ENCODE measurements around the gene TTC39A.

GRCh38 chr1:51287966-51288365 lies 42.4 kb downstream of the TTC39A start:
- TF ChIP-seq, protein P1, sequence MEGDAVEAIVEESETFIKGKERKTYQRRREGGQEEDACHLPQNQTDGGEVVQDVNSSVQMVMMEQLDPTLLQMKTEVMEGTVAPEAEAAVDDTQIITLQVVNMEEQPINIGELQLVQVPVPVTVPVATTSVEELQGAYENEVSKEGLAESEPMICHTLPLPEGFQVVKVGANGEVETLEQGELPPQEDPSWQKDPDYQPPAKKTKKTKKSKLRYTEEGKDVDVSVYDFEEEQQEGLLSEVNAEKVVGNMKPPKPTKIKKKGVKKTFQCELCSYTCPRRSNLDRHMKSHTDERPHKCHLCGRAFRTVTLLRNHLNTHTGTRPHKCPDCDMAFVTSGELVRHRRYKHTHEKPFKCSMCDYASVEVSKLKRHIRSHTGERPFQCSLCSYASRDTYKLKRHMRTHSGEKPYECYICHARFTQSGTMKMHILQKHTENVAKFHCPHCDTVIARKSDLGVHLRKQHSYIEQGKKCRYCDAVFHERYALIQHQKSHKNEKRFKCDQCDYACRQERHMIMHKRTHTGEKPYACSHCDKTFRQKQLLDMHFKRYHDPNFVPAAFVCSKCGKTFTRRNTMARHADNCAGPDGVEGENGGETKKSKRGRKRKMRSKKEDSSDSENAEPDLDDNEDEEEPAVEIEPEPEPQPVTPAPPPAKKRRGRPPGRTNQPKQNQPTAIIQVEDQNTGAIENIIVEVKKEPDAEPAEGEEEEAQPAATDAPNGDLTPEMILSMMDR (IDR thresholded peaks at IDR 0.05; ENCODE audit: insufficient read depth, low read length, poor library complexity, severe bottlenecking): no peak
- no peak for TF ChIP-seq EZH2phosphoT487 (conservative IDR thresholded peaks at IDR 0.05; ENCODE audit: low read length)
